GM21381 (cell line): ENCODE measurements around the gene PRKCSH.
"Not testable (repeated sequence)": the region's sequence is repeated elsewhere in the genome, so short reads cannot be mapped to it uniquely, and the experiment has no call there.

Experiments used
- ATAC-seq: cut with Tn5 transposase; IDR thresholded peaks from one replicate; pipeline ENCODE4 v1.9.1; 2021; ENCODE audit warnings: mild to moderate bottlenecking, moderate library complexity; ENCODE audit not compliant: unreplicated experiment

The PRKCSH gene

GRCh38 chr19:11420429-11421370, 14.7 kb upstream of the PRKCSH start:
- no peak for ATAC-seq

- ATAC-seq, result no peak
Observed at GRCh38 chr19:11421371-11422098, 13.9 kb upstream of the PRKCSH start.

GRCh38 chr19:11422163-11423065, 13.0 kb upstream of the PRKCSH start:
- peak; percentile 47 for ATAC-seq

GRCh38 chr19:11423164-11423790, 12.2 kb upstream of the PRKCSH start:
- no peak for ATAC-seq

- ATAC-seq, result no peak
Observed at GRCh38 chr19:11423791-11424181, 11.6 kb upstream of the PRKCSH start.

GRCh38 chr19:11425719-11426457, 9.5 kb upstream of the PRKCSH start:
- ATAC-seq, result no peak

- ATAC-seq, result no peak
Observed at GRCh38 chr19:11426656-11427055, 8.8 kb upstream of the PRKCSH start.

GRCh38 chr19:11433526-11433925, 1.9 kb upstream of the PRKCSH start:
- ATAC-seq, result not testable (repeated sequence)

- no peak for ATAC-seq
Observed at GRCh38 chr19:11434703-11435056, 755 bp upstream of the PRKCSH start.

GRCh38 chr19:11435833-11436313, 438 bp downstream of the PRKCSH start:
- ATAC-seq, result no peak

- ATAC-seq, result no peak
Observed at GRCh38 chr19:11437955-11438354, 2.5 kb downstream of the PRKCSH start.

GRCh38 chr19:11444059-11444458, 8.6 kb downstream of the PRKCSH start:
- no peak for ATAC-seq

GRCh38 chr19:11445141-11445540, 9.7 kb downstream of the PRKCSH start:
- ATAC-seq, result no peak

- ATAC-seq, result no peak
Observed at GRCh38 chr19:11446271-11446651, 10.8 kb downstream of the PRKCSH start.

- ATAC-seq, result no peak
Observed at GRCh38 chr19:11446652-11447301, 11.3 kb downstream of the PRKCSH start.

GRCh38 chr19:11447347-11448262, 12.2 kb downstream of the PRKCSH start:
- ATAC-seq, result no peak

GRCh38 chr19:11448410-11448809, 13.0 kb downstream of the PRKCSH start:
- no peak for ATAC-seq

- ATAC-seq, result no peak
Observed at GRCh38 chr19:11448923-11449554, 13.6 kb downstream of the PRKCSH start.
